Right lobe of liver (tissue), 4 donors: ENCODE results near the gene ADCK2.

Experiments used
- POLR2A ChIP-seq: fragments of 450-650 bp; IDR thresholded peaks from one replicate; pipeline ENCODE4 v1.6.1; 2017; ENCODE audit warnings: antibody characterized with exemption, mild to moderate bottlenecking
- TF ChIP-seq, protein P1 (sequence below), 4 donors: fragments of 200-600 bp in 3 of 4; fragments of 450-650 bp in 1 of 4; IDR thresholded peaks; one replicate each; pipeline versions ENCODE4 v1.5.1 to v1.8.0; 2016 to 2022; ENCODE audit warnings: antibody characterized with exemption in 4 of 4, mild to moderate bottlenecking in 2 of 4
- donor health status: DM: no; HTN: no; CAD: no.
- donor health status: DM: no; HTN: no; CAD: no.
- donor health status: DM: no; HTN: yes; CAD: no.

DNA sequence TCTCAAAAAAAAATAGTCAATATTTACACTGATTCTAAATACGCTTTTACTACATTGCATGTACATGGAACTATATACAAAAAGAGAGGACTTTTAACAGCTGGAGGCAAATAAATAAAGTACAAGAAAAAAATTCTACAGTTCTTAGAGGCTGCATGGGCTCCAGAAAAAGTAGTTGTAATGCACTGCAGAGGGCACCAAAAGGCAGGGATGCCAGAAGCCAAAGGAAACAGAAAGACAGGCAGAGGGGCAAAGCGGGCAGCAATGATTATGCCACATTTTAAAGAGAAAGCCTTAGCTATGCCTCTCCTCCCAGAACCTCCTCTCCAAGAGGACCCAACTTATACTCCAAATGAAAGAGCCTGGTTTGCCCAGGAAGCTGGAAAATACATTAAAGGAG is 11.6 kb upstream of the ADCK2 start:
- TF ChIP-seq, protein P1, sequence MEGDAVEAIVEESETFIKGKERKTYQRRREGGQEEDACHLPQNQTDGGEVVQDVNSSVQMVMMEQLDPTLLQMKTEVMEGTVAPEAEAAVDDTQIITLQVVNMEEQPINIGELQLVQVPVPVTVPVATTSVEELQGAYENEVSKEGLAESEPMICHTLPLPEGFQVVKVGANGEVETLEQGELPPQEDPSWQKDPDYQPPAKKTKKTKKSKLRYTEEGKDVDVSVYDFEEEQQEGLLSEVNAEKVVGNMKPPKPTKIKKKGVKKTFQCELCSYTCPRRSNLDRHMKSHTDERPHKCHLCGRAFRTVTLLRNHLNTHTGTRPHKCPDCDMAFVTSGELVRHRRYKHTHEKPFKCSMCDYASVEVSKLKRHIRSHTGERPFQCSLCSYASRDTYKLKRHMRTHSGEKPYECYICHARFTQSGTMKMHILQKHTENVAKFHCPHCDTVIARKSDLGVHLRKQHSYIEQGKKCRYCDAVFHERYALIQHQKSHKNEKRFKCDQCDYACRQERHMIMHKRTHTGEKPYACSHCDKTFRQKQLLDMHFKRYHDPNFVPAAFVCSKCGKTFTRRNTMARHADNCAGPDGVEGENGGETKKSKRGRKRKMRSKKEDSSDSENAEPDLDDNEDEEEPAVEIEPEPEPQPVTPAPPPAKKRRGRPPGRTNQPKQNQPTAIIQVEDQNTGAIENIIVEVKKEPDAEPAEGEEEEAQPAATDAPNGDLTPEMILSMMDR (IDR thresholded peaks at IDR 0.05): no peak
- TF ChIP-seq POLR2A: no peak
